ENCODE measurements around the gene PGAP3. TPM values are rescaled to one million over a fixed set of nuclear protein-coding genes. Genes with fewer than 3 reads are reported as not detected.

Gene PGAP3
- total RNA-seq, 1 donor from 2014 or later: 12.2 TPM

DNA sequence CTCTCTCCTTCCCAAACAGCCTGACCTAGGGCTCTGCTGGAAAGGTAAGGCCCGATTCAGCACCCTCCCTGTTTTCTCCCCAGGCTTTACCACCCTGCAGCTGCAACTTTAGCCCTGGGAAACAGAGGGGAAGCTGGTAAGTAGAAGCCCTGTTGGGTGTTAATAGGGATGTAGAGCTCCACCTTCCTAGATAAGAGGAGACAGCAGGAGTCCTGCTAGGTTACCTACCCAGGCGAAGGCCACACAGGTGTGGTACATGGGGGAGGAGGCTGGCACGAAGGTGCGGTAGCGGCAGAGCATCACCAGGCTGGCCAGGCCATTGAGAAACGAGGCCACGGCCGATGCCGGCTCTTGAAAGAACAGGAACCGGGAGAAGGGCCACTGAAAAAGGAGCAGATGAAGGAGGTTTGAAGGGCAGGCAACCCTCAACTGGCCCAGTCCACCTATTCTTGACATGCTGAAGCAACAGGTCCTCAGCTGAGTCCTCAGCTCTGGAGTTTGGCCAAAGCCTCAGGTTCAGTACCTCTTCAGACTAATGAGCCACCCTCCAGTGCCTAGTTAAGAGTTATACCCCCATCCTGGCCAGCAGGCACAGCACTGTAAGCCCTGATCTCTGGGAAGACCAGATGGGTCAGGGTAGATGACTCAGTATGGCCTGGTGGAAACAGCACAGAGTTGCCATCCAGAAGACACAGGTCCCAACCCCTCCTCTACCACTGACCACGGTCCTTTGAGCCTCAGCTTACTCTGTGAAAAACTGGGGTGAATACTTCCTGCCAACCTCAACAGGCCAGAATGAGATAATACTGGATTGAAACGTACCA, 3.3 kb downstream of the PGAP3 start:
- Mint-ChIP-seq H3K4me3 (ENCODE audit: unreplicated experiment) (no peak overlapping the region), H3K36me3 (ENCODE audit: low read depth, unreplicated experiment) (peaks cover 8% of the 10 kb centered on the region), H3K4me1 (ENCODE audit: low read depth, unreplicated experiment) (peaks cover 8% of the 10 kb centered on the region), H3K27me3 (ENCODE audit: low read depth, unreplicated experiment) (peaks cover 3% of the 10 kb centered on the region), H3K27ac (ENCODE audit: unreplicated experiment) (no peak overlapping the region), H3K9me3 (ENCODE audit: unreplicated experiment) (no peaks in the 10 kb centered on the region)
- H4K20me1 ChIP-seq (ENCODE audit: insufficient read depth, low read length): no peaks in the 10 kb centered on the region
- H3K9me3 ChIP-seq (ENCODE audit: insufficient read depth, low read depth, low read length): no peaks in the 10 kb centered on the region
- H3K27me3 ChIP-seq (ENCODE audit: insufficient read depth, low read length): no peaks in the 10 kb centered on the region
- TF ChIP-seq EZH2 (IDR thresholded peaks at IDR 0.05; ENCODE audit: insufficient read depth, low read length): no peak
- TF ChIP-seq, protein P1, sequence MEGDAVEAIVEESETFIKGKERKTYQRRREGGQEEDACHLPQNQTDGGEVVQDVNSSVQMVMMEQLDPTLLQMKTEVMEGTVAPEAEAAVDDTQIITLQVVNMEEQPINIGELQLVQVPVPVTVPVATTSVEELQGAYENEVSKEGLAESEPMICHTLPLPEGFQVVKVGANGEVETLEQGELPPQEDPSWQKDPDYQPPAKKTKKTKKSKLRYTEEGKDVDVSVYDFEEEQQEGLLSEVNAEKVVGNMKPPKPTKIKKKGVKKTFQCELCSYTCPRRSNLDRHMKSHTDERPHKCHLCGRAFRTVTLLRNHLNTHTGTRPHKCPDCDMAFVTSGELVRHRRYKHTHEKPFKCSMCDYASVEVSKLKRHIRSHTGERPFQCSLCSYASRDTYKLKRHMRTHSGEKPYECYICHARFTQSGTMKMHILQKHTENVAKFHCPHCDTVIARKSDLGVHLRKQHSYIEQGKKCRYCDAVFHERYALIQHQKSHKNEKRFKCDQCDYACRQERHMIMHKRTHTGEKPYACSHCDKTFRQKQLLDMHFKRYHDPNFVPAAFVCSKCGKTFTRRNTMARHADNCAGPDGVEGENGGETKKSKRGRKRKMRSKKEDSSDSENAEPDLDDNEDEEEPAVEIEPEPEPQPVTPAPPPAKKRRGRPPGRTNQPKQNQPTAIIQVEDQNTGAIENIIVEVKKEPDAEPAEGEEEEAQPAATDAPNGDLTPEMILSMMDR (IDR thresholded peaks at IDR 0.05; ENCODE audit: insufficient read depth, low read depth, low read length): no peak
- no peak overlapping the region for H3K4me2 ChIP-seq (ENCODE audit: low read length)
- no peaks in the 10 kb centered on the region for H3K36me3 ChIP-seq (ENCODE audit: insufficient read depth, low read length)
- H3K27ac ChIP-seq (ENCODE audit: low read depth, low read length): no peak overlapping the region
- no peak for DNase-seq (ENCODE audit: low read depth)
- H3K4me1 ChIP-seq (ENCODE audit: insufficient read depth, low read length): peaks cover 8% of the 10 kb centered on the region
- H3K9ac ChIP-seq (ENCODE audit: low read length): no peak overlapping the region
- no peak overlapping the region for H3K4me3 ChIP-seq (ENCODE audit: insufficient read depth, low read depth, low read length)
- no peak for FAIRE-seq
- H3K79me2 ChIP-seq (ENCODE audit: insufficient read depth, low read length): no peaks in the 10 kb centered on the region
- no peak overlapping the region for H2AFZ ChIP-seq (ENCODE audit: low read depth, low read length)

DNA sequence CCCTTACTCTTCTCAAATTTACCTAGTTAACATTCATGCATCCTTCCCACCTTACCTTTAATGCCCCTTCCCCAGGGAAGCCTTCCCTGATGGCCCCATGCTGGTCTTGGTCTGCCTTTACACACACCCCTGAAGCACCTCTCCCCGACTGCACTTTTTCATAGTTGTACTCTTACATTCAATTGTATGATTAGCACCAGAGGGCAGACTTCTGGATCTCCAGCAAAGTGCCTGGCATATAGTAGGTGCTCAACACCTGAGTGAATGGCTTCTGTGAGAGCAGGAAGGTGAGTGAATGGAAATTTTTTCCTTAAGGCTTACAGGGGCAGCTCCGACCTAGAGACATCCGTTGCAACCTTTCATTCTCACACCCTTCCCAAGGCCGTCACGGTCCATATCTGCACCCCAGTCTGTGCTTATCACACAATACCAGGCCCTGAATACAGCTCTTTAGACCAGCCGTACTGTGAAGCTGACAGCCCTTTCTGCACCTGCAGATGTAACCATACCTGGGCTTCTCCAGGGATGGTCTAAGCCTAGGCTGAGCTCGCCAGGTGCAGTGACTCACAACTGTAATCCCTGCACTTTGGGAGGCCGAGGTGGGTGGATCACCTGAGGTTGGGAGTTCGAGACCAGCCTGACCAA, 4.4 kb downstream of the PGAP3 start:
- Histone ChIP-seq H3K9ac (ENCODE audit: low read length) (no peak overlapping the region), H3K4me3 (ENCODE audit: insufficient read depth, low read depth, low read length) (no peak overlapping the region), H3K27ac (ENCODE audit: low read depth, low read length) (no peak overlapping the region), H3K36me3 (ENCODE audit: insufficient read depth, low read length) (no peaks in the 10 kb centered on the region), H2AFZ (ENCODE audit: low read depth, low read length) (no peak overlapping the region), H3K4me1 (ENCODE audit: insufficient read depth, low read length) (peaks cover under 1% of the 10 kb centered on the region), H3K27me3 (ENCODE audit: insufficient read depth, low read length) (no peaks in the 10 kb centered on the region), H3K4me2 (ENCODE audit: low read length) (no peak overlapping the region), H4K20me1 (ENCODE audit: insufficient read depth, low read length) (no peaks in the 10 kb centered on the region), H3K79me2 (ENCODE audit: insufficient read depth, low read length) (no peaks in the 10 kb centered on the region), H3K9me3 (ENCODE audit: insufficient read depth, low read depth, low read length) (no peaks in the 10 kb centered on the region)
- Mint-ChIP-seq H3K27ac (ENCODE audit: unreplicated experiment) (no peak overlapping the region), H3K4me1 (ENCODE audit: low read depth, unreplicated experiment) (no peaks in the 10 kb centered on the region), H3K27me3 (ENCODE audit: low read depth, unreplicated experiment) (peaks cover 3% of the 10 kb centered on the region), H3K4me3 (ENCODE audit: unreplicated experiment) (no peak overlapping the region), H3K9me3 (ENCODE audit: unreplicated experiment) (no peaks in the 10 kb centered on the region), H3K36me3 (ENCODE audit: low read depth, unreplicated experiment) (peaks cover 8% of the 10 kb centered on the region)
- TF ChIP-seq EZH2 (IDR thresholded peaks at IDR 0.05; ENCODE audit: insufficient read depth, low read length): no peak
- TF ChIP-seq, protein P1 (IDR thresholded peaks at IDR 0.05; ENCODE audit: insufficient read depth, low read depth, low read length): no peak
- DNase-seq (ENCODE audit: low read depth) (no peak), FAIRE-seq (no peak)
